IMR-90 (cell line): ENCODE data around the gene SH3BP4. TPM values are rescaled to one million over a fixed set of nuclear protein-coding genes. Genes with fewer than 3 reads are reported as not detected.

ENCODE experiments used
- ATAC-seq: fragments of 200-7000 bp; cut with Tn5 transposase; 2 replicates; pipeline ENCODE4 v1.9.1; 2020; ENCODE audit warnings: low read depth, mild to moderate bottlenecking, moderate library complexity
- BruUV-seq: library from RNA; stranded (reverse); fragments of 400-500 nt; replicated peaks from 2 replicates; lab custom pipeline; 2021; lab: Mats Ljungman, UMichigan
- CTCF ChIA-PET: fragments of 300-600 bp; formaldehyde crosslinking; extraction: SDS; loops from one replicate; lab custom pipeline; 2021; ENCODE audit warnings: antibody characterized with exemption; lab: Yijun Ruan, JAX
- POLR2A ChIA-PET: fragments of 300-600 bp; sonication (Branson Sonifier 250); formaldehyde crosslinking; loops from one replicate; lab custom pipeline; 2022; ENCODE audit warnings: antibody characterized with exemption; ENCODE audit not compliant: unreplicated experiment; lab: Charles Lee
- DNase-seq: peaks from one replicate; pipeline ENCODE4 v3.0.0; 2013
- H2AFZ ChIP-seq: replicated peaks from 2 replicates; pipeline ENCODE3; 2013; ENCODE audit warnings: low read length, mild to moderate bottlenecking; ENCODE audit not compliant: poor library complexity
- H2AK5ac ChIP-seq: 2 replicates; pipeline ENCODE4 v1.6.1; 2013; ENCODE audit warnings: low read depth, low read length, inconsistent platforms
- H2AK9ac ChIP-seq: replicated peaks from 2 replicates; pipeline ENCODE3; 2013; ENCODE audit warnings: mild to moderate bottlenecking, low read depth, low read length, moderate library complexity; ENCODE audit not compliant: poor library complexity
- H2BK120ac ChIP-seq: 2 replicates; pipeline ENCODE4 v1.6.1; 2013; ENCODE audit warnings: low read depth, low read length, inconsistent platforms
- H2BK15ac ChIP-seq: 3 replicates; pipeline ENCODE4 v1.6.1; 2013; ENCODE audit warnings: low read depth, low read length, inconsistent platforms
- H2BK20ac ChIP-seq: 2 replicates; pipeline ENCODE4 v1.6.1; 2013; ENCODE audit warnings: low read depth, mild to moderate bottlenecking, inconsistent platforms, low read length, moderate library complexity
- H2BK5ac ChIP-seq: 2 replicates; pipeline ENCODE4 v1.6.1; 2013; ENCODE audit warnings: mild to moderate bottlenecking, low read depth, low read length, inconsistent platforms; ENCODE audit not compliant: poor library complexity, severe bottlenecking
- H3K14ac ChIP-seq: replicated peaks from 2 replicates; pipeline ENCODE4 v1.6.1; 2013; ENCODE audit warnings: low read depth, low read length, inconsistent platforms
- H3K18ac ChIP-seq: 2 replicates; pipeline ENCODE4 v1.6.1; 2013; ENCODE audit warnings: low read depth, low read length, control low read depth
- H3K23ac ChIP-seq: 2 replicates; pipeline ENCODE4 v1.6.1; 2013; ENCODE audit warnings: low read depth, low read length, inconsistent platforms
- H3K27ac ChIP-seq: 2 replicates; pipeline ENCODE4 v1.5.1; 2013; ENCODE audit warnings: mild to moderate bottlenecking, control low read depth, low read length; ENCODE audit not compliant: insufficient read depth
- H3K27me3 ChIP-seq: 2 replicates; pipeline ENCODE4 v1.6.1; 2013; ENCODE audit warnings: low read length; ENCODE audit not compliant: control insufficient read depth, insufficient read depth
- H3K36me3 ChIP-seq: 2 replicates; pipeline ENCODE4 v1.6.1; 2013; ENCODE audit warnings: low read length, mixed read lengths; ENCODE audit not compliant: control insufficient read depth, insufficient read depth
- H3K4ac ChIP-seq: 2 replicates; pipeline ENCODE4 v1.6.1; 2013; ENCODE audit warnings: low read depth, low read length, inconsistent platforms
- H3K4me1 ChIP-seq: 2 replicates; pipeline ENCODE4 v1.6.1; 2013; ENCODE audit warnings: low read length, mixed read lengths; ENCODE audit not compliant: control insufficient read depth, insufficient read depth
- H3K4me2 ChIP-seq: 2 replicates; pipeline ENCODE4 v1.6.1; 2013; ENCODE audit warnings: low read depth, mild to moderate bottlenecking, control low read depth, low read length, moderate library complexity
- H3K4me3 ChIP-seq: 2 replicates; pipeline ENCODE4 v1.5.1; 2013; ENCODE audit warnings: low read depth, mild to moderate bottlenecking, control low read depth, low read length, moderate library complexity; ENCODE audit not compliant: insufficient read depth
- H3K56ac ChIP-seq: 2 replicates; pipeline ENCODE4 v1.6.1; 2013; ENCODE audit warnings: low read length, inconsistent platforms; ENCODE audit not compliant: insufficient read depth; ENCODE audit errors: extremely low read depth
- H3K79me1 ChIP-seq, 2 experiments: 2 replicates each; pipeline ENCODE4 v1.6.1; 2013; ENCODE audit warnings: low read length in 2 of 2, inconsistent platforms in 1 of 2, low read depth in 1 of 2
- H3K9ac ChIP-seq: 2 replicates; pipeline ENCODE4 v1.6.1; 2013; ENCODE audit warnings: low read depth, low read length, control low read depth
- H3K9me1 ChIP-seq: 2 replicates; pipeline ENCODE4 v1.6.1; 2013; ENCODE audit warnings: low read length, inconsistent platforms; ENCODE audit not compliant: insufficient read depth
- H3K9me3 ChIP-seq: 2 replicates; pipeline ENCODE4 v1.6.1; 2013; ENCODE audit warnings: low read length; ENCODE audit not compliant: control insufficient read depth, insufficient read depth
- H4K20me1 ChIP-seq: 2 replicates; pipeline ENCODE4 v1.6.1; 2013; ENCODE audit warnings: low read length, inconsistent platforms; ENCODE audit not compliant: insufficient read depth
- H4K5ac ChIP-seq: 2 replicates; pipeline ENCODE4 v1.6.1; 2013; ENCODE audit warnings: mild to moderate bottlenecking, low read depth, low read length, control low read depth
- H4K8ac ChIP-seq, 2 experiments: 2 replicates each; pipeline ENCODE4 v1.6.1; 2013; ENCODE audit warnings: low read depth in 2 of 2, low read length in 2 of 2, control low read depth in 1 of 2, inconsistent platforms in 1 of 2
- H4K91ac ChIP-seq: 2 replicates; pipeline ENCODE4 v1.6.1; 2013; ENCODE audit warnings: low read depth, low read length, inconsistent platforms; ENCODE audit not compliant: insufficient read depth
- FOS ChIP-seq: fragments of 150-350 bp; IDR thresholded peaks from 2 replicates; pipeline ENCODE4 v1.6.1; 2016; ENCODE audit warnings: low read depth, low read length
- MXI1 ChIP-seq: IDR thresholded peaks from 2 replicates; pipeline ENCODE4 v1.6.1; 2012; ENCODE audit warnings: low read depth, mild to moderate bottlenecking, low read length, moderate library complexity, borderline replicate concordance
- POLR2A ChIP-seq: IDR thresholded peaks from 2 replicates; pipeline ENCODE4 v1.6.1; 2012; ENCODE audit warnings: mild to moderate bottlenecking, low read depth, low read length
- RAD21 ChIP-seq: IDR thresholded peaks from 2 replicates; pipeline ENCODE4 v1.6.1; 2012; ENCODE audit warnings: low read length, improper control_type of control experiment
- whole genome bisulfite sequencing, 2 experiments: methylation state at CpG; one replicate each; pipeline versions ENCODE4 v1.1.5 to v1.1.7; 2013; ENCODE audit warnings: missing lambda C conversion rate in 2 of 2; ENCODE audit not compliant: insufficient read length in 1 of 2; ENCODE audit errors: extremely low coverage in 2 of 2; 5-methylcytosine and 5-hydroxymethylcytosine counted together
- dilution Hi-C: fragments of 300-500 bp; cut with HindIII; formaldehyde crosslinking; loops from one replicate; pipeline ENCODE4 v1.14.3; 2018; ENCODE audit warnings: low sequenced_read_pairs; ENCODE audit not compliant: unreplicated experiment
- in situ Hi-C: fragments of 300-500 bp; cut with MboI; formaldehyde crosslinking; loops from 3 replicates; pipeline ENCODE4 v1.14.3; 2019; ENCODE audit warnings: low sequenced_read_pairs, inconsistent platforms, mixed read lengths
- intact Hi-C: fragments of 100-400 bp; cut with micrococcal nuclease; formaldehyde crosslinking; loops from 2 replicates; pipeline ENCODE4 v1.10.0; 2022
- polyA plus RNA-seq, 3 experiments: library from polyadenylated mRNA; depleted of rRNA; stranded (reverse); fragments of >200 nt; gene quantifications; 2 replicates each; pipeline ENCODE4 v1.2.3, GENCODE V29; 2012; ENCODE audit warnings: low replicate concordance in 1 of 3
- total RNA-seq: library from RNA; depleted of rRNA; stranded (reverse); fragments of >200 nt; gene quantifications from 2 replicates; pipeline ENCODE4 v1.2.3, GENCODE V29; 2012
- TF ChIP-seq, protein P1 (sequence below): fragments of 150-350 bp; IDR thresholded peaks from 2 replicates; pipeline ENCODE4 v1.6.1; 2016; ENCODE audit warnings: low read depth, mild to moderate bottlenecking, low read length, moderate library complexity, borderline replicate concordance

Gene SH3BP4
- total and polyA plus RNA-seq, 2 of the 4 experiments (the other 2 are of a cell fraction): 104 to 122 TPM

DNA sequence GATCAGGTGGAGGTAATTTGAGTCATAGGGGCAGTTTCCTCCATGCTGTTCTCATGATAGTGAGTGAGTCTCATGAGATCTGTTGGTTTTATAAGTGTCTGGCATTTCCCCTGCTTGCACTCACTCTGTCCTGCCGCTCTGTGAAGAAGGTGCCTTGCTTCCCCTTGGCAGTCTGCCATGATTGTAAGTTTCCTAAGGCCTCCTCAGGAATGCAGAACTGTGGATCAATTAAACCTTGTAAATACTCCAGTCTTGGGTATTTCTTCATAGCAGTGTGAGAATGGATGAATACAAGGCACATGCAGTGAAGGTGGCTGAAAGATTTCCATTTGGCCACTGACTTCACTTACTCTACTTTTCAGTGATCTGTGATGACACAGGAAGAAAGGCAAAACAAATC lies 133.7 kb downstream of the SH3BP4 start:
- H3K4ac ChIP-seq: no peak overlapping the region
- H3K27me3 ChIP-seq: 0 out of 2 replicates have a peak, but pooled peaks cover 1% of the 10 kb centered on the region
- H3K36me3 ChIP-seq: no peaks in the 10 kb centered on the region
- TF ChIP-seq, protein P1, sequence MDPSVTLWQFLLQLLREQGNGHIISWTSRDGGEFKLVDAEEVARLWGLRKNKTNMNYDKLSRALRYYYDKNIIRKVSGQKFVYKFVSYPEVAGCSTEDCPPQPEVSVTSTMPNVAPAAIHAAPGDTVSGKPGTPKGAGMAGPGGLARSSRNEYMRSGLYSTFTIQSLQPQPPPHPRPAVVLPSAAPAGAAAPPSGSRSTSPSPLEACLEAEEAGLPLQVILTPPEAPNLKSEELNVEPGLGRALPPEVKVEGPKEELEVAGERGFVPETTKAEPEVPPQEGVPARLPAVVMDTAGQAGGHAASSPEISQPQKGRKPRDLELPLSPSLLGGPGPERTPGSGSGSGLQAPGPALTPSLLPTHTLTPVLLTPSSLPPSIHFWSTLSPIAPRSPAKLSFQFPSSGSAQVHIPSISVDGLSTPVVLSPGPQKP: no peak
- TF ChIP-seq RAD21 (no peak), MXI1 (no peak), POLR2A (no peak), FOS (no peak)
- H4K8ac ChIP-seq: no peak overlapping the region
- no CpG with 5 or more reads among the region's 1 CpG for WGBS, 2 experiments
- dilution Hi-C loops: no loop called here
- H2BK120ac ChIP-seq: no peak overlapping the region
- H3K18ac ChIP-seq: no peak overlapping the region
- ChIA-PET CTCF (no interaction called here), POLR2A (no interaction called here)
- H4K5ac ChIP-seq: no peak overlapping the region
- in situ Hi-C loops: no loop called here
- H3K23ac ChIP-seq: peak overlapping the region; percentile 51; the same call in 1 of the 2 replicates
- intact Hi-C loops: no loop called here
- H3K4me1 ChIP-seq: peaks cover 4% of the 10 kb centered on the region; the same call in 1 of the 2 replicates
- H2AK5ac ChIP-seq: no peak overlapping the region
- no peak overlapping the region for H2BK5ac ChIP-seq
- BruUV-seq: no TSS peak
- DNase-seq (no peak), ATAC-seq (no peak)
- no peaks in the 10 kb centered on the region for H3K79me1 ChIP-seq
- H3K4me2 ChIP-seq: no peak overlapping the region
- H3K4me3 ChIP-seq: no peak overlapping the region
- no peak overlapping the region for H2BK20ac ChIP-seq
- H3K9me1 ChIP-seq: peaks cover 2% of the 10 kb centered on the region; the same call in 1 of the 2 replicates
- H3K56ac ChIP-seq: no peak overlapping the region
- H3K27ac ChIP-seq: no peak overlapping the region
- H3K14ac ChIP-seq: no peak overlapping the region
- no peak overlapping the region for H2AK9ac ChIP-seq
- no peak overlapping the region for H2AFZ ChIP-seq
- H3K9me3 ChIP-seq: peaks cover 2% of the 10 kb centered on the region
- H2BK15ac ChIP-seq: 0 out of 3 replicates have a peak overlapping the region, but pooled peaks have one; percentile 43
- H4K91ac ChIP-seq: no peak overlapping the region
- H4K20me1 ChIP-seq: no peaks in the 10 kb centered on the region
- H3K9ac ChIP-seq: no peak overlapping the region
